GM12892 (cell line): ENCODE measurements around the gene HARS1.
"Not testable (repeated sequence)": the region's sequence is repeated elsewhere in the genome, so short reads cannot be mapped to it uniquely, and the experiment has no call there.

Source experiments
- DNase-seq: peaks from one replicate; pipeline ENCODE4 v3.0.0; 2011; ENCODE audit not compliant: insufficient read length
- FAIRE-seq: peaks from 2 replicates; lab custom pipeline; 2011; peaks lifted over from hg19 to GRCh38; lab: Jason Lieb, UNC
- POLR2A ChIP-seq: IDR thresholded peaks from 2 replicates; pipeline ENCODE4 v1.6.1; 2011; ENCODE audit warnings: low read depth, low read length, control low read depth
- POLR2AphosphoS5 ChIP-seq: IDR thresholded peaks from 2 replicates; pipeline ENCODE4 v1.6.1; 2011; ENCODE audit warnings: low read depth, low read length, control low read depth
- TAF1 ChIP-seq: IDR thresholded peaks from 2 replicates; pipeline ENCODE4 v1.6.1; 2011; ENCODE audit warnings: low read depth, mild to moderate bottlenecking, control low read depth, low read length, borderline replicate concordance

HARS1 gene

GRCh38 chr5:140673187-140673976 lies 17.8 kb downstream of the HARS1 start, which contains the start of gene DND1:
TSS of gene DND1 (minus strand) at chr5:140673576. CDS start at chr5:140673542, 34 bp downstream.
- TF ChIP-seq POLR2AphosphoS5 (peak; percentile 46; the same call in 1 of the 2 replicates), POLR2A (peak; percentile 34; the same call in 1 of the 2 replicates), TAF1 (no peak)
- FAIRE-seq = no peak
- no peak for DNase-seq

DNA sequence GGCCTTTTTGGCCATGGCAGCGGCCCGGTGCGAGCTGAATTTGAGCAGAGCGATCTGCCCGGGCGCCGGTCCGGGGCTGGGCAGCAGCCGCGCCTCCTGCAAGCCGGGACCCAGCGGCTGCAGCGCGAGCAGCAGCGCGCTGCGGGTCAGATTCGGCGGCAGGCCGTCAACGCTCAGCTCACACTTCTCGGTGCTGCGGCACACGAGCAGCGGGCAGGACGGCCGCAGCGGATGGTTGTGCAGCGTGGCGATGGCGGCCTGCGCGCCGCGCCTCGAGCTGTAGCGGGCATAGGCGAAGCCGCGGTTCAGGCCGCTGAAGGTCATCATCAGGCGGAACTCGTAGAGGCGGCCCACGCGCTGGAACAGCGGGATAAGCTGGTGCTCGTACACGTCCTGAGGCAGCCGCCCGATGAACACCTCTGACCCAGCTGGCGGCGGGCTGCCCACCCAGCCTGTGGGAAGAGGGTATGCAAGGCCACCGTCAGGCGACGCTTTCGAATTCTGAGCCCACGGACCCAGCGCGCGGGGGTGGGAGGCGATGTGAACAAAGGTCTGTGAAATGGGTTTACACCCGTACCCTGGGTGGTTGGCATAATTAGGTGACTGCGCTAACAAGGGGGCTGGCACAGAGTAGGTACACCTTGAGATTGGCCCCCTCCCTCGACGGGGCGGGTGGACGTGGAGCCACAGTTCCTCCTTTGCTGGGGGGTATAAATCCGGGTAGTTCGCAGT lies 18.5 kb downstream of the HARS1 start:
- FAIRE-seq (no peak), DNase-seq (no peak)
- TF ChIP-seq POLR2AphosphoS5 (no peak), TAF1 (no peak), POLR2A (0 out of 2 replicates have a peak, but pooled peaks have one; percentile 35)

GRCh38 chr5:140671472-140672125 lies 19.6 kb downstream of the HARS1 start:
- FAIRE-seq = peak; percentile 5

GRCh38 chr5:140671035-140671434 lies 20.1 kb downstream of the HARS1 start:
- DNase-seq, FAIRE-seq: not testable (repeated sequence)

More at GRCh38 chr5:140671472-140672125, 19.6 kb downstream of the HARS1 start:
- no peak for DNase-seq
- TF ChIP-seq POLR2AphosphoS5 (no peak), POLR2A (no peak), TAF1 (no peak)

GRCh38 chr5:140664359-140665119 lies 26.6 kb downstream of the HARS1 start, which contains the start of gene WDR55:
TSS of gene WDR55 (plus strand) at chr5:140664904. CDS start at chr5:140664913, 9 bp downstream.
- DNase-seq (peak; percentile 89), FAIRE-seq (peak; percentile 94)
- peak; percentile 92 for TF ChIP-seq POLR2AphosphoS5
- peak; percentile 92 for TF ChIP-seq POLR2A
- peak; percentile 75 for TF ChIP-seq TAF1

GRCh38 chr5:140664030-140664358 lies 27.2 kb downstream of the HARS1 start:
- DNase-seq = no peak
- no peak for FAIRE-seq
- no peak for TF ChIP-seq TAF1
- no peak for TF ChIP-seq POLR2A
- no peak for TF ChIP-seq POLR2AphosphoS5

DNA sequence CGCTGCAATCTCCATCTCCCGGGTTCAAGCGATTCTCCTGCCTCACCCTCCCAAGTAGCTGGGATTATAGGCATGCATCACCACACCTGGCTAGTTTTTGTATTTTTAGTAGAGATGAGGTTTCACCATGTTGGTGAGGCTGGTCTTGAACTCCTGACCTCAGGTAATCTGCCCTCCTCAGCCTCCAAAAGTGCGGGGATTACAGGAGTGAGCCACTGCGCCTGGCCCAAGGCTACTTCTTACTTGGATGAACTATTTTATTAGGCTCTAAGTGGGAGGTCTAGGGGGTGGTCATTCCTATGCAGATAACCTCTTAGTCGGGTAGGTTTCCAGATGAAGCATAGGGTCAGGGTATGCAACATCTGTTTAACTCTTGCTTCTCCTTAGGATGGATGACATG lies 30.8 kb downstream of the HARS1 start:
- FAIRE-seq = not testable (repeated sequence)

DNA sequence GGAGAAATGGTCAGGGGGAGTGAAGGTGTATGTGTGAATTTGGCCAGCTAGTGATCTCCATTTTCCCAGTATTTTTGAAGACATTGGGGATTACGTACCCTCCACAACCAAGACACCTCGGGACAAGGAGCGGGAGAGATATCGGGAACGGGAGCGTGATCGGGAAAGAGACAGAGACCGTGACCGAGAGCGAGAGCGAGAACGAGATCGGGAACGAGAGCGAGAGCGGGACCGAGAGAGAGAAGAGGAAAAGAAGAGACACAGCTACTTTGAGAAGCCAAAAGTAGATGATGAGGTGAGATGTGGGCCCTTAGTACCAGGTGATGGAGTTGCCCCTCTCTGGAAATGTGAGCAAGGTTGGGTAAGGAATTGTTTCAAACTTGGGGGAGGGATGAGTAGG lies 32.3 kb downstream of the HARS1 start:
- DNase-seq = no peak
- TF ChIP-seq TAF1 = no peak
- no peak for TF ChIP-seq POLR2AphosphoS5
- TF ChIP-seq POLR2A = no peak
- FAIRE-seq = no peak

More for the DNA sequence above, 30.8 kb downstream of the HARS1 start:
- not testable (repeated sequence) for DNase-seq

DNA sequence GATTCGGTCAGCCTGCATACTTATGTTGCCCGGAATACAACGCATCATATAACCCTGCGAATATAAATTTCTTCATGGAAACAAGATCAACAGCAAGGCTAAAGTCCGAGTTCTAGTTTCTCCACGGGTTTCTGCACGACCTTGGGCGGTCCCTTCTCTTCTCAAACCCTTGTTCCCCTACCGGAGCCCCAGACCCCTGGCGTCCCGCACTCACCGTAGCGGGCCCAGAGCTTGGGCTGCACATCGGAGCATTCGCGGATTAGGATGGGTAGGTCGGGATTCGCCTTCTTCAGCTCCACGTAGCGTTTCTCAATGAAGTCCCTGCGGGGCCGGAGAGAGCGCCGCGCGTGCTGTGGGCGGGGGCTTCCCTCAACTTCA lies 44.1 kb downstream of the HARS1 start:
- TF ChIP-seq POLR2A (no peak), POLR2AphosphoS5 (no peak), TAF1 (no peak)
- DNase-seq (no peak), FAIRE-seq (no peak)

DNA sequence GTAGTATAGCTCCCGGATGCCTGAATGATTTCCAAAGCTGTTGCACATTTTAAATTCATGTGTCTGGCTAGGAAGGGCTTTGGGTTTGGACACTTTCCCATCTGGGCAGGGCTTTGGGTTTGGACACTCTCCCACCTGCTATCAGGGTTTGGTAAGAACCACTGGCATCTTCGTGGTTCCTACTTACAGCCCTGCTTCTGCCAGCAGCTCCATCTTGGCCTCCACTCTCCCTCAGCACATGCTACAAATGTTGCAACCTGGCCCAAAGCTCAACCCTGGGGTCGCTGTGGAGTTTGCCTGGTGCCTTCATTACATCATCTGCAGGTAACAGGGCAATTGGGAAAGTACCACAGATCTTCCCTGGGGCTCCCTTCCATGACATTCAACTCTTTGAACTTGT lies 48.5 kb downstream of the HARS1 start:
- no peak for FAIRE-seq
- TF ChIP-seq POLR2AphosphoS5 = no peak
- no peak for TF ChIP-seq POLR2A
- no peak for TF ChIP-seq TAF1
- no peak for DNase-seq

- FAIRE-seq = no peak
- DNase-seq = no peak
- no peak for TF ChIP-seq POLR2A
- TF ChIP-seq POLR2AphosphoS5 = no peak
- no peak for TF ChIP-seq TAF1
Observed at GRCh38 chr5:140641716-140642115, 49.5 kb downstream of the HARS1 start.
